ENCODE measurements around the gene PTP4A1. TPM values are rescaled to one million over a fixed set of nuclear protein-coding genes. Genes with fewer than 3 reads are reported as not detected.
A peak's percentile ranks its signal among the peaks of the same experiment; 100 is the strongest.

The PTP4A1 gene
- total RNA-seq, 4 donors from 2014 or later, result 19.0 to 35.3 (median 25.8) TPM

DNA sequence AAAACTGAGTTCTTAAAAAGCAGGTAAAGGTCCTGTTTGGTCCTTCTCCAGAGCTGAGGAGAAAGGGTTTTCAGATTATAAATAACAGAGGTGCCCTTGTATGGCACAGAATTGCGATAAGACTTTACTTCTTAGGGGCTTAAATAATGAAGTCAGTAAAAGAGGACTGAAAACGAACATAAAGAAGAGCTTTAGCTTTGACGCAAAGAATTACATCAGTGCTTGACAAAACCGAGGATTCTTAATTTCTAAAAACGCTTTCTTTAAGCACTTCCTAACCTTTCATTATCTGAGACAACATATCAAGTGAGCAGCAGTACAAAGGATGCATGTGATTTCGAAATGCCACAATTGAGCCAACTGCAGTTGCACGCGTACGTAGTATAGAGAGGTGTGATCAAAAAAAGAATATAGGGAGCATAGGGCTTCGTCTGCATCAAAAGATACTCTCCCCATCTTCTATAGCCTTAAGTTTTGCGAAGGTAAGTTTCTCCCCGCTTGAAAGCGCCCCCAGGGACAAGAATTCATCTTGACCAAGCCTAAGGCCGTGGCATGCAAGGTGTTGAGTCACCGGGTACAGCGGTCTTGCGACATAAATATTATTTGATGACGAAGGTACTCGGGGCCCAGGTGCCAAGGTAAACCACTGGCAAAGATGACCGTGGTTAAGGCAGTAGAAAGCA, 778 bp upstream of the PTP4A1 start:
- H3K4me3 ChIP-seq, result peak overlapping the region; percentile 67 to 76
- no peaks in the 10 kb centered on the region for H3K36me3 ChIP-seq
- DNase-seq, result peak; percentile 55 to 71
- no peaks in the 10 kb centered on the region for H3K4me1 ChIP-seq
- H3K27ac ChIP-seq, result peak overlapping the region; percentile 96
- no peaks in the 10 kb centered on the region for H3K27me3 ChIP-seq
- TF ChIP-seq, protein P1, sequence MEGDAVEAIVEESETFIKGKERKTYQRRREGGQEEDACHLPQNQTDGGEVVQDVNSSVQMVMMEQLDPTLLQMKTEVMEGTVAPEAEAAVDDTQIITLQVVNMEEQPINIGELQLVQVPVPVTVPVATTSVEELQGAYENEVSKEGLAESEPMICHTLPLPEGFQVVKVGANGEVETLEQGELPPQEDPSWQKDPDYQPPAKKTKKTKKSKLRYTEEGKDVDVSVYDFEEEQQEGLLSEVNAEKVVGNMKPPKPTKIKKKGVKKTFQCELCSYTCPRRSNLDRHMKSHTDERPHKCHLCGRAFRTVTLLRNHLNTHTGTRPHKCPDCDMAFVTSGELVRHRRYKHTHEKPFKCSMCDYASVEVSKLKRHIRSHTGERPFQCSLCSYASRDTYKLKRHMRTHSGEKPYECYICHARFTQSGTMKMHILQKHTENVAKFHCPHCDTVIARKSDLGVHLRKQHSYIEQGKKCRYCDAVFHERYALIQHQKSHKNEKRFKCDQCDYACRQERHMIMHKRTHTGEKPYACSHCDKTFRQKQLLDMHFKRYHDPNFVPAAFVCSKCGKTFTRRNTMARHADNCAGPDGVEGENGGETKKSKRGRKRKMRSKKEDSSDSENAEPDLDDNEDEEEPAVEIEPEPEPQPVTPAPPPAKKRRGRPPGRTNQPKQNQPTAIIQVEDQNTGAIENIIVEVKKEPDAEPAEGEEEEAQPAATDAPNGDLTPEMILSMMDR (IDR thresholded peaks at IDR 0.05), result no peak
- no peak for TF ChIP-seq POLR2A (IDR thresholded peaks at IDR 0.05)
- intact Hi-C loops (cut with DNase I; ENCODE audit: low total_unique reads), result no loop called here
- no peaks in the 10 kb centered on the region for H3K9me3 ChIP-seq

DNA sequence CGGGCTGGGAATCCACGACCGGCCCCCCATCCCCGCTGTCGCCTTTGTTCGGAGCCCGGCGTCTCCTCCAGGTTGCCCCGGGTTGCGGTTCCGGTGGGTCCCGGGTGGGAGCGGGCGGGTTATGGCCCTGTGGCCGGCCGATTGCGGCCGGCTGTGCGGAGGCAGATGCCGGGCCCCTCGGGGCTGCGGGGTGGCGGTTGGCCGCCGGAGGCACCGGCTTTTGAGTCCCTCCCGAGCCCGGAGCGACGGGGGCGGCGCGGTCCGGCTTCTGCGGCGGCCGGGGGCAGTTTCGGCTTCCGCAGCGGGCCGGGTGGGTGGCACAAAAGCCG, 431 bp downstream of the PTP4A1 start:
- H3K27me3 ChIP-seq, result no peaks in the 10 kb centered on the region
- H3K9me3 ChIP-seq, result no peaks in the 10 kb centered on the region
- TF ChIP-seq, protein P1 (IDR thresholded peaks at IDR 0.05), result no peak
- no peak for TF ChIP-seq POLR2A (IDR thresholded peaks at IDR 0.05)
- DNase-seq, result no peak
- peak overlapping the region; percentile 96 for H3K27ac ChIP-seq
- intact Hi-C loops (cut with DNase I; ENCODE audit: low total_unique reads), result no loop called here
- peak overlapping the region; percentile 67 to 76 for H3K4me3 ChIP-seq
- no peaks in the 10 kb centered on the region for H3K4me1 ChIP-seq
- no peaks in the 10 kb centered on the region for H3K36me3 ChIP-seq

DNA sequence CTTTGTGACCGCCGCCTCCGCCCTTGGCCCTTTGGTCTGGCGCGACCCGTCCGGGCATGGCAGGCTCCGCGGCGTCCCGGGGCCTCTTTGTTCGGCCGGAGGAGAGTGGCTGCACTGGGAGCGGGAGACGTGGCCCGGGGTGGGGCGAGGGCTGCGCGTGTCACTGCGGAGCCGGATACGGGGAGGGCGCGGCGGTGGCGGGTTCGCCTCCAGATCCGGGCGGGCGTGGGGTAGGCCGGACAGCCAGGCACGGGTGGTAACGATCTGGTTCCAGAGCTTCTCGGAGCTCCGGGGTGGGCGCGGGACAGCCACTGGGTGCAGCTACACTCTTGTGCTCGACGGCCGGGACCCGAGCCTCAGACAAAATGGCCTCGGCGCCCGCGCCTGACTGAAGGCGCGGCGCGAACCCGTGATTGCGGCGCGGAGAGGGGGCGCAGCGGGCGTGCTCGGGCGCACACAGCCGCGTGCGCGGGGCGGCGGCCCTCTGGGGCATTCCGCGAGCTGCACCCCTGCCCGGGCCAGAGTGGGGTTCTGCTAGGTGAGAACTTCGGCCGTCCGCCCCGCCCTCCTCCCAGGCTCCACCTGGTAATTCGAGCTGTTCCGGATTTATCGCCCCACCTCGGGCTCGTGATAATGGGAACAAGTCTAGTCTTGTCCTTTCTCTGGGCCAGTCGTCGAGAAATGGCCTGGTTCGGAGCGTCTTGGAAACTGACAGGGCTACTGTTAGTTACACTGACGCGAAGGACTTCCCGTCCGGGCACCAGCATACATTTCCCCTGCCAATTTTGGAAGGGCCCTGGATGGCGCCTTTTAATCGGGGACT, 1.0 kb downstream of the PTP4A1 start:
- TF ChIP-seq POLR2A (IDR thresholded peaks at IDR 0.05), result peak; percentile 74 to 76
- TF ChIP-seq, protein P1 (IDR thresholded peaks at IDR 0.05), result peak in 1 of 4 experiments; percentile 12

DNA sequence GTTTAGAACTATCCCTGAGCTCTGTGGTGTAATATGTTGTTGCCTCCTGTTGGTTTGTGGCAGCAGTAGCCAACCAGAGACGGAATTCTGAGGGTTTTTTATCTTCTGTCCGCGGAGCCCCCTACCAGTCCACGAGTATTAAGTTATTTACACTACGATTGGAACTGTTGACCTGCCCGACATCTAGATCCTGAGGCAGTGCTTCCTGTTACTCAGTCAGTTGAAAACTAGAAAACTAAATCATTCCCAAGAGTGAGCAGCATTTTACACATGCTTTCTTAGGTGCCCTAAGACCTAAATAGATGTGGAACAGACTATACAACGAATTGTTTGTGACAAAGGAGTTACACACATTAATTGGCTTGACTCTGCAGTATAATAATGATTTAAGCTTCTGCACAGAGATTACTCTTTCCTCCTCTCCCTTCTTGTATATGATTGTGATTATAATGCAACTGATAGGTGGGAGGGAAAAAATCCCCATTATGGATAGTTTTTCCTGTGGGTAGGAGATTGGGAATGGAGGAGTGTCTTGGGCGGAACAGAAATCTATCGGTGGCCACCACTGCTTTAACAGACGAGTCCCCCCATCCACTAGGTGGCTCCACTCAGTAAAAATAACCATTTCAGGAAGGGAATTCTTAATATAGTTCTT, 1.7 kb downstream of the PTP4A1 start:
- no peaks in the 10 kb centered on the region for H3K36me3 ChIP-seq
- H3K4me3 ChIP-seq, result peak overlapping the region; percentile 67 to 76
- H3K27me3 ChIP-seq, result no peaks in the 10 kb centered on the region
- H3K4me1 ChIP-seq, result no peaks in the 10 kb centered on the region
- H3K27ac ChIP-seq, result peak overlapping the region; percentile 96
- DNase-seq, result peak in 1 of 2 donors; percentile 27
- TF ChIP-seq, protein P1 (IDR thresholded peaks at IDR 0.05), result peak in 3 of 4 experiments; percentile 23 to 42 (median 27)
- TF ChIP-seq POLR2A (IDR thresholded peaks at IDR 0.05), result no peak
- intact Hi-C loops (cut with DNase I; ENCODE audit: low total_unique reads), result no loop called here
- H3K9me3 ChIP-seq, result no peaks in the 10 kb centered on the region

More for the DNA sequence above, 1.0 kb downstream of the PTP4A1 start:
- Histone ChIP-seq H3K9me3 (no peaks in the 10 kb centered on the region), H3K27me3 (no peaks in the 10 kb centered on the region), H3K36me3 (no peaks in the 10 kb centered on the region), H3K27ac (peak overlapping the region; percentile 96), H3K4me3 (peak overlapping the region; percentile 67 to 76), H3K4me1 (no peaks in the 10 kb centered on the region)
- peak; percentile 66 to 72 for DNase-seq
- intact Hi-C loops (cut with DNase I; ENCODE audit: low total_unique reads), result no loop called here

Measured in uterus (tissue), 4 donors.